ENCODE measurements around the gene PDPN. TPM values are rescaled to one million over a fixed set of nuclear protein-coding genes. Genes with fewer than 3 reads are reported as not detected.

PDPN gene
- total and polyA plus RNA-seq, 2 of the 13 experiments (the other 11 are each of a cell fraction or from before 2014, with no cell fraction given), result not detected

- DNase-seq (ENCODE audit: low spot score) (no peak), ATAC-seq (no peak), FAIRE-seq (no peak)
- no peaks in the 10 kb centered on the region for H3K36me3 ChIP-seq (replicated peaks in 1 of 2; ENCODE audit: control insufficient read depth in 1 of 2, insufficient read depth in 2 of 2, low read length in 2 of 2)
- 0 out of 2 replicates have a peak, but pooled peaks cover 4% of the 10 kb centered on the region for H4K20me1 ChIP-seq (ENCODE audit: insufficient read depth, low read length)
- CTCF ChIA-PET (ENCODE audit: low intra/inter-chr PET ratio, low total read pairs), result no interaction called here
- no peak overlapping the region for H3K4me3 ChIP-seq (replicated peaks in 1 of 3; ENCODE audit: insufficient read depth in 1 of 3, low read depth in 2 of 3, low read length in 3 of 3)
- in situ Hi-C loops (cut with HindIII; ENCODE audit: extremely low pct_ligation_motif_present, low pct_unique_long_range_greater_than_20kb) (no loop called here), intact Hi-C loops (cut with micrococcal nuclease; ENCODE audit: unreplicated experiment) (no loop called here)
- no peak overlapping the region for H3K9ac ChIP-seq (ENCODE audit: insufficient read depth, low read depth, low read length)
- no TSS peak for BruUV-seq (replicated peaks)
- no peaks in the 10 kb centered on the region for H3K4me1 ChIP-seq (ENCODE audit: insufficient read depth, low read length)
- no peak overlapping the region for H2AFZ ChIP-seq (ENCODE audit: low read length)
- POLR2A ChIA-PET, result no interaction called here
- no peaks in the 10 kb centered on the region for H3K79me2 ChIP-seq (ENCODE audit: insufficient read depth, low read length)
- H3K27me3 ChIP-seq (ENCODE audit: control insufficient read depth in 1 of 2, insufficient read depth in 2 of 2, low read length in 2 of 2), result peaks cover 3 to 79% of the 10 kb centered on the region in 2 experiments; a peak in 3 of 5 replicates
- H3K27ac ChIP-seq (ENCODE audit: extremely low read length, insufficient read depth, low read length), result no peak overlapping the region
- H3K9me3 ChIP-seq (ENCODE audit: low read length), result no peaks in the 10 kb centered on the region
- H3K4me2 ChIP-seq (ENCODE audit: low read depth, low read length), result no peak overlapping the region
- WGBS (ENCODE audit: low lambda C conversion rate), result 49% methylated on average over 19 of the region's 27 CpGs
- TF ChIP-seq NCOA1 (CRISPR knock-in tag; IDR thresholded peaks at IDR 0.05) (no peak), CBFB (CRISPR knock-in tag; IDR thresholded peaks at IDR 0.05) (no peak), ZNF619 (CRISPR knock-in tag; IDR thresholded peaks at IDR 0.05) (no peak), ZNF460 (CRISPR knock-in tag; IDR thresholded peaks at IDR 0.05; ENCODE audit: borderline replicate concordance) (no peak), RXRA (CRISPR knock-in tag; IDR thresholded peaks at IDR 0.05) (no peak), RAD51 (IDR thresholded peaks at IDR 0.05; ENCODE audit: borderline replicate concordance) (no peak), HNRNPL (IDR thresholded peaks at IDR 0.05; ENCODE audit: low read depth, low read length) (no peak), NRL (CRISPR knock-in tag; IDR thresholded peaks at IDR 0.05; ENCODE audit: borderline replicate concordance) (no peak), ZNF784 (CRISPR knock-in tag; IDR thresholded peaks at IDR 0.05; ENCODE audit: borderline replicate concordance) (no peak), E2F5 (CRISPR knock-in tag; conservative IDR thresholded peaks at IDR 0.05) (no peak), JARID2 (CRISPR knock-in tag; IDR thresholded peaks at IDR 0.05; ENCODE audit: insufficient replicate concordance) (no peak), NPAS2 (CRISPR knock-in tag; IDR thresholded peaks at IDR 0.05; ENCODE audit: borderline replicate concordance) (no peak), GMEB2 (CRISPR knock-in tag; IDR thresholded peaks at IDR 0.05; ENCODE audit: low read depth) (no peak), SMC3 (IDR thresholded peaks at IDR 0.05; ENCODE audit: low read length) (no peak), ZBTB3 (CRISPR knock-in tag; IDR thresholded peaks at IDR 0.05; ENCODE audit: borderline replicate concordance, low read depth) (no peak)
Measured at GRCh38 chr1:13582713-13583443, 754 bp upstream of the PDPN start.
